ENCODE results near the gene MRPL41. TPM values are rescaled to one million over a fixed set of nuclear protein-coding genes. Genes with fewer than 3 reads are reported as not detected.
"Not testable (repeated sequence)": the region's sequence is repeated elsewhere in the genome, so short reads cannot be mapped to it uniquely, and the experiment has no call there.

MRPL41 gene
- total RNA-seq, 2 donors from 2014 or later: 75.8 to 133 TPM

DNA sequence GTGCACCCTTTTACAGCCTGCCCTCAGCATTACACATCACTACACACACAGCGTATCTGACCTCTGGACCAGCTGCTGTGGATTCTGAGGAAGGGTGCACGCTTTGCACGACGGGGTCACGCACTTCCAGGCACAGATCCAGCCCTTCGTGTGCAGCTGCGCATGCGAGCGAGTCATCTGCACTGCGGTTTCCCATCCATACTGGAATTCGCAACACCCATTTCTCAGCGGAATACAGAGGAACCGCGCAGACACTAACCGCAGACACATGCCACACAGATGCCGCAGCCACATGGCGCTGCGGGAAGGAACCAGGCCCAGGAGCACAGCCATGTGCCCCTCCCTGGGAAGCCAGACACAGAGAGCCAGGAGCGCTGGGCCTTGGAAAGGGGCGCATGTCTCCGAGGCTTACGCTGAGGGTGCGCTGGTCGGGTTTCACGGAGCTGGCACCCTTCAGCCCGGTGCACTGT lies 44.9 kb upstream of the MRPL41 start:
- Histone ChIP-seq H3K4me1 (replicated peaks) (no peaks in the 10 kb centered on the region), H3K9me3 (no peaks in the 10 kb centered on the region), H3K36me3 (no peaks in the 10 kb centered on the region), H3K27me3 (replicated peaks; ENCODE audit: insufficient read depth) (no peaks in the 10 kb centered on the region), H3K4me3 (no peak overlapping the region), H3K27ac (no peak overlapping the region)
- intact Hi-C loops (cut with DNase I): no loop called here
- DNase-seq (ENCODE audit: low spot score): no peak
- TF ChIP-seq CTCF (IDR thresholded peaks at IDR 0.05) (no peak), POLR2AphosphoS5 (IDR thresholded peaks at IDR 0.05) (no peak), POLR2A (IDR thresholded peaks at IDR 0.05) (no peak)
- WGBS: 88% methylated on average over 26 of the region's 26 CpGs

DNA sequence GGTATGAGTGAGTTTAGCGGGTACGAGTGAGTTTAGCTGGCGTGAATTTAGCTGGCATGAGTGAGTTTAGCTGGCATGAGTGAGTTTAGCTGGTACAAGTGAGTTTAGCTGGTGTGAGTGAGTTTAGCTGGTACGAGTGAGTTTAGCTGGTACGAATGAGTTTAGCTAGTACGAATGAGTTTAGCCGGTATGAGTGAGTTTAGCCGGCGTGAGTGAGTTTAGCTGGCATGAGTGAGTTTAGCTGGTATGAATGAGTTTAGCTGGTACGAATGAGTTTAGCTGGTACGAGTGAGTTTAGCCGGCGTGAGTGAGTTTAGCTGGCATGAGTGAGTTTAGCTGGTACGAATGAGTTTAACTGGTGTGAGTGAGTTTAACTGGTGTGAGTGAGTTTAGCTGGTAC lies 42.5 kb upstream of the MRPL41 start:
- Histone ChIP-seq H3K9me3 (no peaks in the 10 kb centered on the region), H3K36me3 (no peaks in the 10 kb centered on the region), H3K4me1 (replicated peaks) (no peaks in the 10 kb centered on the region), H3K4me3 (no peak overlapping the region), H3K27ac (no peak overlapping the region), H3K27me3 (replicated peaks; ENCODE audit: insufficient read depth) (no peaks in the 10 kb centered on the region)
- intact Hi-C loops (cut with DNase I): no loop called here
- no peak for TF ChIP-seq POLR2A (IDR thresholded peaks at IDR 0.05)
- DNase-seq (ENCODE audit: low spot score): no peak
- 90% methylated on average over 14 of the region's 14 CpGs for WGBS

DNA sequence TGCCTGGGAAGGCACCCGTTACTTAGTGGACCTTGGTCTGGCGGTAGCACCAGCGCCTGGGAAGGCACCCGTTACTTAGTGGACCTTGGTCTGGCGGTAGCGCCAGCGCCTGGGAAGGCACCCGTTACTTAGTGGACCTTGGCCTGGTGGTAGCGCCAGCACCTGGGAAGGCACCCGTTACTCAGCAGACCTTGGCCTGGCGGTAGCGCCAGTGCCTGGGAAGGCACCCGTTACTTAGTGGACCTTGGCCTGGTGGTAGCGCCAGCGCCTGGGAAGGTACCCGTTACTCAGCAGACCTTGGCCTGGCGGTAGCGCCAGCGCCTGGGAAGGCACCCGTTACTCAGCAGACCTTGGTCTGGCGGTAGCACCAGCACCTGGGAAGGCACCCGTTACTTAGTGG lies 40.6 kb upstream of the MRPL41 start:
- H3K27me3 ChIP-seq (replicated peaks; ENCODE audit: insufficient read depth); H3K9me3 ChIP-seq; intact Hi-C loops (cut with DNase I); H3K4me1 ChIP-seq (replicated peaks); H3K36me3 ChIP-seq; DNase-seq (ENCODE audit: low spot score); H3K4me3 ChIP-seq; H3K27ac ChIP-seq: not testable (repeated sequence)
- WGBS: 96% methylated on average over 16 of the region's 22 CpGs

DNA sequence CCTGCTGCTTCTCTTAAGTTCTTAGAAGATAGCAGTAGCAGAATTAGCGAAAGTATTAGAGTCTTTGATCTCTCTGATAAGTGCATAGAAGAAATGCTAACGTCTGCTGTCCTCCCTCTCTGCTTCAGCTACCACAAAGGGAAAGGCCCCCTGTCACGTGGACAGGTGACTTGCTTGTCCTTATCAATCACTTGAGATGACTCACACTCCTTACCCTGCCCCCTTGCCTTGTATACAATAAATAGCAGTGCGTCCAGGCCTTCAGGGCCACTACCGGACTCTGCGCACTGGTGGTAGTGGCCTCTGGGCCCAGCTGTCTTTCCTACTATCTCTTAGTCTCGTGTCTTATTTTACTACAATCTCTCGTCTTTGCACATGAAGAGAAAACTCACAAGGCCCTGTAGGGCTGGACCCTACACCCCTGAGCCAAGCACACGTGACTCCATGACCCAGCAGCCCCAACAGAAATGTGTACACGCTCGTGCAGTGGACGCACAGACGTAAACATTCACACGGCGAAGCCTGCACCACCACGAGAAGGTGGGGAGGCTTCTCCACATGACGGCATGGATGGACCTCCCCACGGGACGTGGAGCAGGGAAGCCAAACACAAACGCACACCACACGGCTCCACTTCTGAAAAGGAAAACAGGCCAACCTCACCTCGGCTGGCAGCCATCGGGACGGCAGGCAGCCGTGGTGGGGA lies 39.8 kb upstream of the MRPL41 start:
- DNase-seq (ENCODE audit: low spot score): no peak
- Histone ChIP-seq H3K27ac (no peak overlapping the region), H3K4me3 (no peak overlapping the region), H3K9me3 (no peaks in the 10 kb centered on the region), H3K27me3 (replicated peaks; ENCODE audit: insufficient read depth) (no peaks in the 10 kb centered on the region), H3K36me3 (no peaks in the 10 kb centered on the region), H3K4me1 (replicated peaks) (no peaks in the 10 kb centered on the region)
- intact Hi-C loops (cut with DNase I): no loop called here
- WGBS: 83% methylated on average over 25 of the region's 25 CpGs
- TF ChIP-seq POLR2AphosphoS5 (IDR thresholded peaks at IDR 0.05) (no peak), POLR2A (IDR thresholded peaks at IDR 0.05) (no peak), CTCF (IDR thresholded peaks at IDR 0.05) (no peak)

DNA sequence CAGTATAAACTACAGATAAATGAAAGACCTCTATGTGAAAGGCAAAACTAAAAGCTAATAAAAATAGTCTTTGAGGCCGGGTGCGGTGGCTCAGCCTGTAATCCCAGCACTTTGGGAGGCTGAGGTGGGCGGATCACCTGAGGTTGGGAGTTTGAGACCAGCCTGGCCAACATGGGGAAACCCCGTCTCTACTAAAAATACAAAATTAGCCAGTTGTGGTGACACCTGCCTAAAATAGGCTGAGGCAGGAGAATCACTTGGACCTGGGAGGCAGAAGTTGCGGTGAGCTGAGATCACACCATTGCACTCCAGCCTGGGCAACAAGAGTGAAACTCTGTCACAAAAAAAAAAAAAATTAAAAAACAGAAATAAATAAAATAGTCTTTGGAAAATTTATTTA lies 38.5 kb upstream of the MRPL41 start:
- H3K9me3 ChIP-seq; H3K36me3 ChIP-seq; H3K4me1 ChIP-seq (replicated peaks); H3K4me3 ChIP-seq; DNase-seq (ENCODE audit: low spot score); H3K27me3 ChIP-seq (replicated peaks; ENCODE audit: insufficient read depth); H3K27ac ChIP-seq; intact Hi-C loops (cut with DNase I): not testable (repeated sequence)
- WGBS: 85% methylated on average over 5 of the region's 5 CpGs

- H3K36me3 ChIP-seq; intact Hi-C loops (cut with DNase I); H3K4me1 ChIP-seq (replicated peaks); H3K27me3 ChIP-seq (replicated peaks; ENCODE audit: insufficient read depth); H3K27ac ChIP-seq; H3K4me3 ChIP-seq; H3K9me3 ChIP-seq; DNase-seq (ENCODE audit: low spot score): not testable (repeated sequence)
- 88% methylated on average over 37 of the region's 42 CpGs for WGBS
Measured at GRCh38 chr9:137513801-137514570, 37.7 kb upstream of the MRPL41 start.
